ENCODE results near the gene SPOP. TPM values are rescaled to one million over a fixed set of nuclear protein-coding genes. Genes with fewer than 3 reads are reported as not detected.
A peak's percentile ranks its signal among the peaks of the same experiment; 100 is the strongest.
"Not testable (repeated sequence)": the region's sequence is repeated elsewhere in the genome, so short reads cannot be mapped to it uniquely, and the experiment has no call there.

SPOP gene
- total RNA-seq: 100 to 1,000 TPM in 1 of 4 donors, 10 to 100 TPM in 3; 75.6 to 352 (median 95.3) TPM

DNA sequence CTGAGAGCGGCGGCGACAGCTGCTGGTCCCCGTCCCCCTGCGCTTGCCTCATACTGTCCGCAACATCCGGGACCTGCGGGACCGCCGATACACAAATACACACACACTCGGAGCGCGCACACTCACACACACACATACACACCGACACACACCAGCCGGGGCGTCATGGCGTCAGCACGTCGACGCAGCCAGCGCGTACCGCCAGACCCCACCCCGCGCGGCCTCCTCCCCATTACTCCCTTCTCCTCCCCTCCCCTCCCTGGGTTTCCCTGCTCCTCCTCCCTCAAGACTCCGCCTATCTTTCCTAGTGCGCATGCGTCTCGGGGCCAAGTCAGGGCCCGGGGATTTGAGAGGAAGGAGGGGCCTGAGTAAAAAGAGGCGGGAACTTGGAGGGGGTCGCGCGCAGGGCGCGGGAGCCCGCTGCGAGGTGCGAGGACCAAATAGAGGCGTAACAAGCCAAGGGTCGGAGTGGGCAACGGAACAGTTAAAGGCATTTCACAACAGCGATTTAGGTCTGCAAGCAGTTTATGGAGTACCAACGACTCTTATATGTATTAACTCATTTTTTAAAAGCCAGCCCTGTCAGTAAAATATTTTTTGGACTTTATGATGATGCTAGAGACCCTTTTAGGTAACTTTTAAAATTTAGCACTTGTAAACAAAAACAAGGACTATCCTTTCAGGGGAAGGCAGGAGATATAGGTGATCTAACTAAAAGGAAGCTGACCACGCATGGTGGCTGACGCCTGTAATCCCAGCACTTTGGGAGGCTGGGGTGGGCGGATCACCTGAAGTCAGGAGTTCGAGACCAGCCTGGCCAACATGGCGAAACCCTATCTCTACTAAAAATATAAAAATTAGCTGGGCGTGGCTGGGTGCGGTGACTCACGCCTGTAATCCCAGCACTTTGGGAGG, at the start of gene SPOP:
Gene SPOP (minus strand): TSS at position 165 of the 915 bp plus-strand sequence. CDS start 55,287 bp downstream, outside the sequence.
- Histone ChIP-seq H3K9me3 (no peaks in the 10 kb centered on the region), H3K27me3 (no peaks in the 10 kb centered on the region), H3K27ac (peak within 1 kb of the TSS; percentile 92 to 97 (median 94)), H3K4me1 (peaks cover 16 to 45% (median 36%) of the 10 kb centered on the region in 4 donors), H3K4me3 (peak within 1 kb of the TSS; percentile 35 to 66 (median 56)), H3K36me3 (no peaks in the 10 kb centered on the region)
- peak; percentile 99 for DNase-seq
- WGBS, 2 donors (ENCODE audit: low coverage in 1 of 2): 15 to 17% methylated on average over 21 to 49 of the region's 53 CpGs
- in situ Hi-C loops (cut with MboI; ENCODE audit: low pct_ligation_motif_present in 1 of 4, low pct_unique_long_range_greater_than_20kb in 1 of 4, low sequenced_read_pairs in 3 of 4): no loop called here
- TF ChIP-seq EP300 (IDR thresholded peaks at IDR 0.05; ENCODE audit: low read depth) (no peak), POLR2AphosphoS5 (IDR thresholded peaks at IDR 0.05) (peak; percentile 66 to 87 (median 83)), POLR2A (IDR thresholded peaks at IDR 0.05) (peak; percentile 61)
- TF ChIP-seq, protein P1, sequence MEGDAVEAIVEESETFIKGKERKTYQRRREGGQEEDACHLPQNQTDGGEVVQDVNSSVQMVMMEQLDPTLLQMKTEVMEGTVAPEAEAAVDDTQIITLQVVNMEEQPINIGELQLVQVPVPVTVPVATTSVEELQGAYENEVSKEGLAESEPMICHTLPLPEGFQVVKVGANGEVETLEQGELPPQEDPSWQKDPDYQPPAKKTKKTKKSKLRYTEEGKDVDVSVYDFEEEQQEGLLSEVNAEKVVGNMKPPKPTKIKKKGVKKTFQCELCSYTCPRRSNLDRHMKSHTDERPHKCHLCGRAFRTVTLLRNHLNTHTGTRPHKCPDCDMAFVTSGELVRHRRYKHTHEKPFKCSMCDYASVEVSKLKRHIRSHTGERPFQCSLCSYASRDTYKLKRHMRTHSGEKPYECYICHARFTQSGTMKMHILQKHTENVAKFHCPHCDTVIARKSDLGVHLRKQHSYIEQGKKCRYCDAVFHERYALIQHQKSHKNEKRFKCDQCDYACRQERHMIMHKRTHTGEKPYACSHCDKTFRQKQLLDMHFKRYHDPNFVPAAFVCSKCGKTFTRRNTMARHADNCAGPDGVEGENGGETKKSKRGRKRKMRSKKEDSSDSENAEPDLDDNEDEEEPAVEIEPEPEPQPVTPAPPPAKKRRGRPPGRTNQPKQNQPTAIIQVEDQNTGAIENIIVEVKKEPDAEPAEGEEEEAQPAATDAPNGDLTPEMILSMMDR (IDR thresholded peaks at IDR 0.05): no peak
- intact Hi-C loops (cut with DNase I; ENCODE audit: low total_unique reads): no loop called here

DNA sequence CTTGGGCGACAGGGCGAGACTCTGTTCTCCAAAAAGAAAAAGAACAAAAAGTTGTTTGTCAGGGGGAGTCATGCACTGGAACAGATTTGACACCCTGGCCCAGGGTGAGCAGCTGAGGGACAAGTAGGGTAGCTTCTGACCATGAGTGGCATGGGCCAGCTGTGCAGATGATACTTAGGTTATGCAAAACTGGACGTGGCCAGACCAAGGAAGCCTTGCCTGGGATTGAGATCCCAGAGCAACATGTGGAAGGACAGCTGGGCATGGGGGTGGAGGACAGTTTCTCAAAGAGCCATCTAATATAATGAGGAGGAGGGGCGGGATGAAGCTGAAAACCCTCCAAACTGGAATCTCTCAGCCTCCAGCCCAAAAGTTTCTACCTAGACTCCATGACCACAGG, 49.5 kb upstream of the SPOP start:
- Histone ChIP-seq H3K27me3 (no peaks in the 10 kb centered on the region), H3K4me1 (peaks cover 18 to 57% (median 21%) of the 10 kb centered on the region in 4 donors), H3K9me3 (no peaks in the 10 kb centered on the region), H3K4me3 (no peak overlapping the region), H3K36me3 (peaks cover 0 to under 1% (median 0%) of the 10 kb centered on the region in 4 donors), H3K27ac (peak overlapping the region in 1 of 4 donors; percentile 79)
- in situ Hi-C loops (cut with MboI; ENCODE audit: low pct_ligation_motif_present in 1 of 4, low pct_unique_long_range_greater_than_20kb in 1 of 4, low sequenced_read_pairs in 3 of 4): no loop called here
- no peak for DNase-seq
- 92 to 100% methylated on average over 2 to 4 of the region's 4 CpGs for WGBS, 2 donors (ENCODE audit: low coverage in 1 of 2)
- TF ChIP-seq, protein P1 (IDR thresholded peaks at IDR 0.05): no peak
- TF ChIP-seq POLR2AphosphoS5 (IDR thresholded peaks at IDR 0.05): no peak
- no peak for TF ChIP-seq EP300 (IDR thresholded peaks at IDR 0.05; ENCODE audit: low read depth)
- no peak for TF ChIP-seq POLR2A (IDR thresholded peaks at IDR 0.05)
- intact Hi-C loops (cut with DNase I; ENCODE audit: low total_unique reads): no loop called here

DNA sequence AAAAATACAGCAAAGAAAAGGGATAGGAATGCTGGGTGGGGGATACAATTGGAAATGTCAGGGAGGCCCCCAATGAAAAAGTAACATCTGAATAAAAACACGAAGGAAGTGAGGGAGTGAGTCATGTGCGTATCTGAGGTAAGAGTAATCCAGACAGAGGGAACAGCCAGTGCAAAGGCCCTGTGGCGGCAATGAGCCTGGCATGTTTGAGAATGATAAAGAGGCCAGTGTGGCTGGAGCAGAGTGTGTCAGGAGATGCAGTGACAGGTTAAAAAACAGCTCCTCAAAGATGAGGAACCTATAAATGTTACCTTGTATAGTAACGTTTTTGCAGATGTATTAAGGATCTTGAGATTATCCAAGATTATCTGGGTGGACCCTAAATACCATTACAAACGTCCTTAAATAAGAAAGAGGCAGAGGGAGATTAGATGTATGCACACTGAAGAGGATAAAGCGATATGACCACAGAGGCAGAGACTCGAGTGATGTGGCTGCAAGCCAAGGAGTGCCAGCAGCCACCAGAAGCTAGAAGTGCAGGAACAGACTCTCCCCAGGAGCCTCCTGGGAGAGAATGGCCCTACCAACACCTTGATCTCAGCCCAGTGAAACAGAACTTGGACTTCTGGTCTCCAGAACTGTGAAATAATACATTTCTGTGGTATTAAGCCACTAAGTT, 47.7 kb upstream of the SPOP start:
- intact Hi-C loops (cut with DNase I; ENCODE audit: low total_unique reads) (no loop called here), in situ Hi-C loops (cut with MboI; ENCODE audit: low pct_ligation_motif_present in 1 of 4, low pct_unique_long_range_greater_than_20kb in 1 of 4, low sequenced_read_pairs in 3 of 4) (no loop called here)
- WGBS, 2 donors (ENCODE audit: low coverage in 1 of 2): 66 to 83% methylated on average over 4 to 7 of the region's 7 CpGs
- H3K36me3 ChIP-seq: peaks cover 0 to 7% (median 0%) of the 10 kb centered on the region in 4 donors
- peaks cover 11 to 52% (median 16%) of the 10 kb centered on the region in 4 donors for H3K4me1 ChIP-seq
- H3K9me3 ChIP-seq: no peaks in the 10 kb centered on the region
- H3K27ac ChIP-seq: peak overlapping the region in 2 of 4 donors; percentile 77 to 79
- no peak for DNase-seq
- no peaks in the 10 kb centered on the region for H3K27me3 ChIP-seq
- no peak overlapping the region for H3K4me3 ChIP-seq
- TF ChIP-seq, protein P1 (IDR thresholded peaks at IDR 0.05): no peak
- TF ChIP-seq EP300 (IDR thresholded peaks at IDR 0.05; ENCODE audit: low read depth) (no peak), POLR2AphosphoS5 (IDR thresholded peaks at IDR 0.05) (no peak), POLR2A (IDR thresholded peaks at IDR 0.05) (no peak)

DNA sequence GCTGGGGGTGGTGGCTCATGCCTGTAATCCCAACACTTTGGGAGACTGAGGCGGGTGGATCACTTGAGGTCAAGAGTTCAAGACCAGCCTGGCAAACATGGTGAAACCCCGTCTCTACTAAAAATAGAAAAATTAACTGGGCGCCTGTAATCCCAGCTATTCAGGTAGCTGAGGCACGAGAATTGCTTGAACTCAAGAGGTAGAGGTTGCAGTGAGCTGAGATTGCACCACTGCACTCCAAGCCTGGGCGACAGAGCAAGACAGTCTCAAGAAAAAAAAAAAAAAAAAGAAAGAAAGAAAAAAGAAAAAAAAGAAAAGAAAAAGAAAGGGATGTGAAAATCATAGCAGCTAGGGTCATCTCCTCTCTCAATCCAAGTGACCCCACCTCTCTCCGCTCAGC, 46.7 kb upstream of the SPOP start:
- H3K9me3 ChIP-seq; H3K4me3 ChIP-seq; intact Hi-C loops (cut with DNase I; ENCODE audit: low total_unique reads); H3K27me3 ChIP-seq; H3K36me3 ChIP-seq; DNase-seq: not testable (repeated sequence)
- Histone ChIP-seq H3K27ac (peak overlapping the region; percentile 53 to 79 (median 70)), H3K4me1 (peaks cover 7 to 42% (median 12%) of the 10 kb centered on the region in 4 donors)
- WGBS, 2 donors (ENCODE audit: low coverage in 1 of 2): 82 to 87% methylated on average over 4 to 6 of the region's 6 CpGs
- in situ Hi-C loops (cut with MboI; ENCODE audit: low pct_ligation_motif_present in 1 of 4, low pct_unique_long_range_greater_than_20kb in 1 of 4, low sequenced_read_pairs in 3 of 4): loop anchor here in 1 of 4 donors (25.0 kb wide), 1 partner anchor 312 kb away; the partner anchor contains the start of gene PHB1
